Activated naive CD8-positive, alpha-beta T cell treated with anti-CD3 and anti-CD28 coated beads, Interleukin-2, amount 50 U/mL, for 24 hours (primary cell): ENCODE data around the gene DLG2.

Experiments
- ATAC-seq: fragments of 150-1000 bp; cut with Tn5 transposase; one replicate; pipeline ENCODE4 v1.10.0; 2021
- DNase-seq: peaks from one replicate; pipeline ENCODE4 v3.0.0; 2021
- H3K27ac Mint-ChIP-seq: one replicate; pipeline ENCODE4 v1.8.0; 2021; ENCODE audit warnings: mild to moderate bottlenecking, mixed read lengths
- H3K27me3 Mint-ChIP-seq: one replicate; pipeline ENCODE4 v1.8.0; 2021; ENCODE audit warnings: mixed read lengths
- H3K36me3 Mint-ChIP-seq: one replicate; pipeline ENCODE4 v1.8.0; 2021; ENCODE audit warnings: low read depth, mixed read lengths
- H3K4me1 Mint-ChIP-seq: one replicate; pipeline ENCODE4 v1.8.0; 2021; ENCODE audit warnings: mixed read lengths
- H3K4me3 Mint-ChIP-seq: one replicate; pipeline ENCODE4 v1.8.0; 2021; ENCODE audit warnings: mild to moderate bottlenecking, moderate library complexity, mixed read lengths
- H3K9me3 Mint-ChIP-seq: one replicate; pipeline ENCODE4 v1.8.0; 2021; ENCODE audit warnings: mixed read lengths

Gene DLG2

GRCh38 chr11:83914995-83915394 is 1712.1 kb downstream of the DLG2 start:
- H3K36me3 Mint-ChIP-seq: no peaks in the 10 kb centered on the region
- ATAC-seq (no peak), DNase-seq (no peak)
- no peak overlapping the region for H3K27ac Mint-ChIP-seq
- H3K9me3 Mint-ChIP-seq: peaks cover 5% of the 10 kb centered on the region
- no peak overlapping the region for H3K4me3 Mint-ChIP-seq
- H3K4me1 Mint-ChIP-seq: no peaks in the 10 kb centered on the region
- no peaks in the 10 kb centered on the region for H3K27me3 Mint-ChIP-seq

- no peaks in the 10 kb centered on the region for H3K4me1 Mint-ChIP-seq
- H3K27ac Mint-ChIP-seq: no peak overlapping the region
- H3K9me3 Mint-ChIP-seq: no peaks in the 10 kb centered on the region
- no peaks in the 10 kb centered on the region for H3K27me3 Mint-ChIP-seq
- no peaks in the 10 kb centered on the region for H3K36me3 Mint-ChIP-seq
- no peak for DNase-seq
- H3K4me3 Mint-ChIP-seq: no peak overlapping the region
- ATAC-seq: no peak
These were observed 1717.3 kb downstream of the DLG2 start for GRCh38 chr11:83909579-83910534.

GRCh38 chr11:83908298-83908856 is 1718.8 kb downstream of the DLG2 start:
- Mint-ChIP-seq H3K4me1 (no peaks in the 10 kb centered on the region), H3K36me3 (no peaks in the 10 kb centered on the region), H3K27me3 (no peaks in the 10 kb centered on the region), H3K27ac (no peak overlapping the region), H3K9me3 (no peaks in the 10 kb centered on the region), H3K4me3 (no peak overlapping the region)
- ATAC-seq (no peak), DNase-seq (no peak)

GRCh38 chr11:83895516-83895915 is 1731.6 kb downstream of the DLG2 start:
- no peaks in the 10 kb centered on the region for H3K36me3 Mint-ChIP-seq
- no peak overlapping the region for H3K4me3 Mint-ChIP-seq
- DNase-seq (no peak), ATAC-seq (no peak)
- no peaks in the 10 kb centered on the region for H3K27me3 Mint-ChIP-seq
- no peak overlapping the region for H3K27ac Mint-ChIP-seq
- H3K9me3 Mint-ChIP-seq: peaks cover 12% of the 10 kb centered on the region
- H3K4me1 Mint-ChIP-seq: no peaks in the 10 kb centered on the region

- ATAC-seq: no peak
- H3K27me3 Mint-ChIP-seq: no peaks in the 10 kb centered on the region
- DNase-seq: no peak
- peaks cover 7% of the 10 kb centered on the region for H3K9me3 Mint-ChIP-seq
- H3K4me3 Mint-ChIP-seq: no peak overlapping the region
- H3K4me1 Mint-ChIP-seq: no peaks in the 10 kb centered on the region
- H3K36me3 Mint-ChIP-seq: no peaks in the 10 kb centered on the region
- no peak overlapping the region for H3K27ac Mint-ChIP-seq
These were observed 1745.7 kb downstream of the DLG2 start for GRCh38 chr11:83881428-83881827.

GRCh38 chr11:83871054-83871453 is 1756.1 kb downstream of the DLG2 start:
- Mint-ChIP-seq H3K27ac (no peak overlapping the region), H3K36me3 (no peaks in the 10 kb centered on the region), H3K9me3 (no peaks in the 10 kb centered on the region), H3K4me3 (no peak overlapping the region), H3K4me1 (no peaks in the 10 kb centered on the region), H3K27me3 (no peaks in the 10 kb centered on the region)
- DNase-seq (no peak), ATAC-seq (no peak)

GRCh38 chr11:83866655-83867054 is 1760.5 kb downstream of the DLG2 start:
- no peaks in the 10 kb centered on the region for H3K9me3 Mint-ChIP-seq
- no peak for ATAC-seq
- no peaks in the 10 kb centered on the region for H3K4me1 Mint-ChIP-seq
- no peak overlapping the region for H3K27ac Mint-ChIP-seq
- H3K27me3 Mint-ChIP-seq: no peaks in the 10 kb centered on the region
- H3K4me3 Mint-ChIP-seq: no peak overlapping the region
- DNase-seq: no peak
- H3K36me3 Mint-ChIP-seq: no peaks in the 10 kb centered on the region

GRCh38 chr11:83865636-83866461 is 1761.3 kb downstream of the DLG2 start:
- ATAC-seq: no peak
- H3K4me3 Mint-ChIP-seq: no peak overlapping the region

GRCh38 chr11:83864412-83865057 is 1762.6 kb downstream of the DLG2 start:
- Mint-ChIP-seq H3K27me3 (no peaks in the 10 kb centered on the region), H3K27ac (no peak overlapping the region), H3K4me3 (no peak overlapping the region), H3K4me1 (no peaks in the 10 kb centered on the region), H3K36me3 (no peaks in the 10 kb centered on the region), H3K9me3 (no peaks in the 10 kb centered on the region)
- ATAC-seq: no peak
- no peak for DNase-seq

More at GRCh38 chr11:83865636-83866461, 1761.3 kb downstream of the DLG2 start:
- H3K27ac Mint-ChIP-seq: no peak overlapping the region
- no peak for DNase-seq
- H3K36me3 Mint-ChIP-seq: no peaks in the 10 kb centered on the region
- H3K9me3 Mint-ChIP-seq: no peaks in the 10 kb centered on the region
- H3K27me3 Mint-ChIP-seq: no peaks in the 10 kb centered on the region
- H3K4me1 Mint-ChIP-seq: no peaks in the 10 kb centered on the region

GRCh38 chr11:83863272-83863671 is 1763.9 kb downstream of the DLG2 start:
- H3K27me3 Mint-ChIP-seq: no peaks in the 10 kb centered on the region
- peaks cover 2% of the 10 kb centered on the region for H3K36me3 Mint-ChIP-seq
- H3K4me1 Mint-ChIP-seq: no peaks in the 10 kb centered on the region
- H3K27ac Mint-ChIP-seq: no peak overlapping the region
- DNase-seq: no peak
- H3K4me3 Mint-ChIP-seq: no peak overlapping the region
- no peak for ATAC-seq
- H3K9me3 Mint-ChIP-seq: peaks cover 7% of the 10 kb centered on the region

GRCh38 chr11:83862691-83863090 is 1764.5 kb downstream of the DLG2 start:
- no peak overlapping the region for H3K4me3 Mint-ChIP-seq
- no peaks in the 10 kb centered on the region for H3K4me1 Mint-ChIP-seq
- no peak overlapping the region for H3K27ac Mint-ChIP-seq
- ATAC-seq (no peak), DNase-seq (no peak)
- peaks cover 2% of the 10 kb centered on the region for H3K36me3 Mint-ChIP-seq
- no peaks in the 10 kb centered on the region for H3K27me3 Mint-ChIP-seq
- peaks cover 8% of the 10 kb centered on the region for H3K9me3 Mint-ChIP-seq

GRCh38 chr11:83862033-83862432 is 1765.1 kb downstream of the DLG2 start:
- peaks cover 13% of the 10 kb centered on the region for H3K9me3 Mint-ChIP-seq
- H3K4me1 Mint-ChIP-seq: no peaks in the 10 kb centered on the region
- H3K36me3 Mint-ChIP-seq: peaks cover 2% of the 10 kb centered on the region
- no peak for DNase-seq
- ATAC-seq: no peak
- H3K4me3 Mint-ChIP-seq: no peak overlapping the region
- H3K27ac Mint-ChIP-seq: no peak overlapping the region
- no peaks in the 10 kb centered on the region for H3K27me3 Mint-ChIP-seq

- Mint-ChIP-seq H3K4me3 (no peak overlapping the region), H3K4me1 (no peaks in the 10 kb centered on the region), H3K27me3 (no peaks in the 10 kb centered on the region), H3K9me3 (peaks cover 18% of the 10 kb centered on the region), H3K27ac (no peak overlapping the region), H3K36me3 (peaks cover 2% of the 10 kb centered on the region)
- DNase-seq (no peak), ATAC-seq (no peak)
These were observed 1768.5 kb downstream of the DLG2 start for GRCh38 chr11:83858694-83859093.

GRCh38 chr11:83855237-83855636 is 1771.9 kb downstream of the DLG2 start:
- Mint-ChIP-seq H3K27ac (no peak overlapping the region), H3K4me3 (no peak overlapping the region), H3K27me3 (no peaks in the 10 kb centered on the region), H3K9me3 (peaks cover 18% of the 10 kb centered on the region), H3K36me3 (peaks cover 2% of the 10 kb centered on the region), H3K4me1 (no peaks in the 10 kb centered on the region)
- DNase-seq: no peak
- no peak for ATAC-seq
